GM19193 (cell line): ENCODE data around the gene TMEM100.

Source experiments
- POLR2A ChIP-seq: IDR thresholded peaks from 4 replicates; pipeline ENCODE4 v1.6.1; 2011; ENCODE audit not compliant: insufficient read depth, insufficient read length; ENCODE audit errors: extremely low read depth

TMEM100 gene

GRCh38 chr17:55710829-55711496, 11.7 kb downstream of the TMEM100 start:
- TF ChIP-seq POLR2A: no peak

GRCh38 chr17:55710410-55710809, 12.3 kb downstream of the TMEM100 start:
- TF ChIP-seq POLR2A: no peak

GRCh38 chr17:55709984-55710383, 12.7 kb downstream of the TMEM100 start:
- TF ChIP-seq POLR2A: no peak

- no peak for TF ChIP-seq POLR2A
These were observed 13.2 kb downstream of the TMEM100 start for GRCh38 chr17:55709440-55709839.

DNA sequence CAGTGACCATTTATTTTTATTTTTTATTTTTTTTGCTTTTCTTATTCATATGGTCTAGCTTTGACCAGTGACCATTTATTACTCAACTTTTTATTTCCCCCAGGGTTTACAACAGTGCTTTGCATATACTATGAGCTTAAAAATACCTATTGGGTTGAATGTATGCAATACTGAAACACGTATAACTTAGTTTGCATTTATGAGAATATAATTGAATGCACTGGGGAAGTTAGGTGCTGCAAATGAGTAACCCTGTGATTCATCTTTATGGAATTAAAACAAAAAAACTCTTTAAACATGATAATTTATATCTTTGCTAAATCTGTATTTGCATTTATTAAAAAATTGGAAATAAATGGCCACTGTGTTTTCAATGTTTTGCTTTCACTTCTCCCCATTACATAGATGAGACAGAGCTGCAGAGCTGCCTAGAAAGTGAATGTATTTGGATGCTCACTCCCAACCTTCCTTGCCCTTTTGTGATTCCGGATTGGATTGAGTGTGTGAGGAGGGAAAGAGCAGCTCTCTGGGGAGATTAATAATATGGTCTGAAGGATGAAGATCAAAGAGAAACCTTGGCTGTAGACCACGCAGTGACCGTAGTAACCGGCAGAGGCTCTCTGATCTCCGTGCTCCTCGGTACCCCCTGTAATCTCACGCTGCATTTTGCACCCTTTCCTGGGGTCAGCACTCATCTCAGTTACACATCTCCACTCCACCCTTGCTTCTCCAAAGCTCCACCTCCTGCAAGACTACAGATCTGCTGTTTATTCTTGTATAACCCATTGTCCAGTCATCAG, 14.3 kb downstream of the TMEM100 start:
- no peak for TF ChIP-seq POLR2A

GRCh38 chr17:55706808-55707773, 15.6 kb downstream of the TMEM100 start:
- no peak for TF ChIP-seq POLR2A

DNA sequence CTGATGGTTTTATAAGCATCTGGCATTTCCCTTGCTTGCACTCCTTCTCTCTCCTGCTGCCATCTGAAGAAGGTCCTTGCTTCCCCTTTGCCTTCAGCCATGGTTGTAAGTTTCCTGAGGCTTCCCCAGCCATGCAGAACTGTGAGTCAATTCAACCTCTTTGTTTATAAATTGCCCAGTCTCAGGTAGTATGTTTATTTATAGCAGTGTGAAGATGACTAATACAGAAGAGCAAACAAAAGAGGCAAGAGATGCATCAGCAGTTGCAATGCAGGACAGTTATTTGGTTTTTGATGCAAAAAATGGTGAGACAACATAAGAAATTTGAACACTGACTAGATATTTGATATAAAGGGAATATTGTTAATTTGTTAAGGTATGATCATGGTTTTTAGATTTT, 16.8 kb downstream of the TMEM100 start:
- TF ChIP-seq POLR2A: no peak

GRCh38 chr17:55704401-55704800, 18.3 kb downstream of the TMEM100 start:
- TF ChIP-seq POLR2A: no peak

DNA sequence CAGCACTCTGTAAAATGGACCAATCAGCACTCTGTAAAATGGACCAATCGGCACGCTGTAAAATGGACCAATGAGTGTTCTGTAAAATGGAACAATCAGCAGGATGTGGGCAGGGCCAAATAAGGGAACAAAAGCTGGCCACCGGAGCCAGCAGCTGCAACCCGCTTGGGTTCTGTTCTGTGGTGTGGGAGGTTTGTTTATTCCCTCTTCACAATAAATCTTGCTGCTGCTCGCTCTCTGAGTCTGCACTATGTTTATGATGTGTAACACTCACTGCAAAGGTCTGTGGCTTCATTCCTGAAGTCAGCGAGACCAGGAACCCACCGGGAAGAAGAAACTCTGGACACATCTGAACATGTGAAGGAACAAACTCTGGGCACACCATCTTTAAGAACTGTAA, 20.5 kb downstream of the TMEM100 start:
- no peak for TF ChIP-seq POLR2A

- no peak for TF ChIP-seq POLR2A
These were observed 23.3 kb downstream of the TMEM100 start for GRCh38 chr17:55699181-55699860.

DNA sequence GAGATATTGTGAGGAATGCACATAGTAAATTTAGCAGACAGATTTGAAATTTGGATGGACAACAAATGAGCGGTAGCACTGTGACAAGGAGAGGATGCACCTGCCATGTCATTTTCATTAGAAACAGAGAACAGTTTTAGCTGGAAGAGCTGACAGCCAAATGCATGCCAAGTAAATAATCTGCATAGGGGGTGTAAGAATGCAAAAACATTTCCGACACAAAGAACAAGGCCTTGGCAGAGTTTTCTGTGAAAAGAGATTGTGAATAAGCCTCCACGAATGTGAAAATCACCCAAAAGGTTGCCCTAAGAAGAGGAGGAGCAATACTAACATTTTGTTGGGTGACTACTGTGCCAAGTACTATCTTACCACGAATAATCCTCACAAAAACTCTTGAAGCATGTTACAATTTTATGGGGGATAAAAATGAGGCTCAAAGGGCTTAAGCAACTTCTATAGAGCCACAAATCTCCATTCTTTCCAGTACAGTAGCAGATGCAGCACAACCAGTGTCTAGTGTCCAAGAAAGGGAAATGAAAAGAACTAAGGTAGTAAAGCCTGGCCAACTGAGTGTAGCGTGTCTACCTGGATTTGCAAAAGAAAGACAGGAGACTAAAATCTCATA, 28.3 kb downstream of the TMEM100 start:
- no peak for TF ChIP-seq POLR2A

DNA sequence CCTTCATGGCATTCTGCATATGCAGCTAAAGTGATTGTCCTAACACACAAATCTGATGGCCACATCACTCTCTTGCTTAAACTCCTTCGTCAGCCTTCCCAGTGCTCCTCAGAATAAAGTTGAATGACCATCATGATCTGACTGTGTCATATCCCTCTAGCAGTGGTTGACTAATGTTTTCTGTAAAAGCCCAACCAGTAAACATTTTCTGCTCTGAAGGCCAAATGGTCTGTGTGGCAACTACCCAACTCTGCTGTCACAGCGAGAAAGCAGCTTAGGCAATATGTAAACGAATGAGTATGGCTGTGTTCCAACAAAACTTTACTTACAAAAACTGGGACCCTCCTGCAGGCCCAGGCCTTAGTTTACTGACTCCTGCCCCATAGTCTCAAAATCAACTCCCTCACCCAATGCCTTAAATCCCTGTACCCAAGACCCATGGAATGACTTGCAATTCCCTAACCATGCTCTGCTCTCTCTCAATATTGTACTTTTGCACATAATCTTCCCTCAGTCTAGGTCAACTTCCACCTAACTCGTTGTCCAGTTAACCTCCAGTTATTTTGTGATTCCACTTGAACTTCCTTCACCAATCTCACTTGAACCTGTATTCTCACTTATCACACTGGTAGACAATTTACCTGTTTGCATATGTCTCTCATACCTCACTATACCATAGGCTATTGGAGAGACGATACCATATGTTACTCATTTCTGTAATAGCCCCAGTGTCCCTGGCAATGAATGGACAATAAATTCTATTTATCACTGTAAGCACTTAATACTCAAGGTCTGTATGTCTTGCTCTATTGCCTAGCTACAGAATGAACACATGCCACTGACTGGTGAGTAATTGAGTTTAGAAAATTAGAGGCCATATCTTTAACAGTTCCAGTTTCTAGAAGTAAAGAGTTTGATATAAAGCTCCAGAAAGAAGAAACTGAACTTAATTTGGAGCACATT, 29.1 kb downstream of the TMEM100 start:
- no peak for TF ChIP-seq POLR2A

GRCh38 chr17:55692276-55692675, 30.4 kb downstream of the TMEM100 start:
- TF ChIP-seq POLR2A: no peak
